Lower leg skin (tissue), 4 donors: ENCODE measurements around the gene KDM7A. TPM values are rescaled to one million over a fixed set of nuclear protein-coding genes. Genes with fewer than 3 reads are reported as not detected.

Source experiments
- DNase-seq, 2 donors: peaks; one replicate each; pipeline ENCODE4 v3.0.0-alpha.2; 2019; ENCODE audit warnings: low spot score in 2 of 2
- H3K4me3 ChIP-seq: fragments of 200-600 bp; sonication (generic); 2 replicates; pipeline ENCODE4 v1.5.1; 2017; ENCODE audit warnings: mild to moderate bottlenecking, low read depth; ENCODE audit not compliant: poor library complexity, severe bottlenecking
- CTCF ChIP-seq, 3 donors: fragments of 450-650 bp; IDR thresholded peaks; one replicate each; pipeline ENCODE4 v1.5.1; 2016; ENCODE audit warnings: antibody characterized with exemption in 3 of 3, mild to moderate bottlenecking in 3 of 3, moderate library complexity in 2 of 3
- POLR2A ChIP-seq, 2 donors: fragments of 450-650 bp; IDR thresholded peaks; one replicate each; pipeline ENCODE4 v1.6.1; 2016 to 2017; ENCODE audit warnings: antibody characterized with exemption in 2 of 2, mild to moderate bottlenecking in 1 of 2, moderate library complexity in 1 of 2
- WGBS, 2 donors: methylation state at CpG; one replicate each; pipeline ENCODE4 v1.1.5; 2018; 5-methylcytosine and 5-hydroxymethylcytosine counted together
- intact Hi-C: fragments of 100-400 bp; cut with DNase I; formaldehyde crosslinking; loops from one replicate; pipeline ENCODE4 v1.15.0; 2023; ENCODE audit warnings: low total_unique reads
- total RNA-seq, 4 donors: library from RNA; depleted of rRNA; stranded (reverse); fragments of >200 nt; gene quantifications; one replicate each; pipeline ENCODE4 v1.1.0, GENCODE V29; 2016

Gene KDM7A
- total RNA-seq, 4 donors from 2014 or later, result 36.2 to 54.0 (median 46.7) TPM

DNA sequence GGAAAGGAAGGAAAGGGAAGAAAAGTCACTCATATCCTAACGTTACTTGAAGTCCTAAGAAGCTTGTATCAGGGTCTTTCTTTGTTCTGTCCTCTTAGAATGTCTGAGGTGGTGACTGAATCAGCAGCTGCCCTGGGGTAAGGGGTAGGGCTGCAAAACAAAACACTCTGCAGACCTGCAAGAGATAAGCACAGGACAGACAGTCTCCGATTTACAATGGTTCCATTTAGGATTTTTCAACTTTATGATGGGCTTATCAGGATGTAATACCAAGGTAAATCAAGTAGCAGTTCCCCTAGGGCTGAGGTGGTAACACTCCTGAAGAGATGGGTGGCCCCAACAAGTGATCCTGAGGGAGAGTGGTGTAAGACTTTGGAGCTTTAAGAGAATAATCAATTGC is 16.5 kb downstream of the KDM7A start:
- no peak for TF ChIP-seq POLR2A (IDR thresholded peaks at IDR 0.05)
- WGBS, 2 donors, result 44 to 47% methylated on average over 2 of the region's 2 CpGs
- no peak overlapping the region for H3K4me3 ChIP-seq
- DNase-seq, result no peak
- intact Hi-C loops, result no loop called here

DNA sequence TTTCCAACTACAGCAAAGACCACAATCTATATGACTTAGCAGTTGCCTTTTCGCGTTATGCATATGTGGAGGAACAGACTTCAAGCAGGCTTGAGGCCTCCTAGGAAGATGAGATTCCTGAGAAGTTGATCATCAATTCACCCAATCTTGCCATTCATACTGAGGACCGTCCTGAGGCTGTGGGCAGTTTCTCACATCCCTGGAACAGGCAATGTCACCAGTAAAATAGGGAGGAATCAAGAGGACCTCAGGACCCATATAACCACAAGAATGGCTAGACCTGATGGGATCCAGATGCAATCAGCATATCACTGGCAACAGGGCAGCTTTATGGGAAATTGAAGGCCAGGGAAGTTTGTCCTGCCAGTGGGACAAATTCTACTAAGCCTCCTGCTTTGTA is 17.3 kb downstream of the KDM7A start:
- no peak for TF ChIP-seq CTCF (IDR thresholded peaks at IDR 0.05)
- TF ChIP-seq POLR2A (IDR thresholded peaks at IDR 0.05), result no peak
- WGBS, 2 donors, result 91 to 92% methylated on average over 3 of the region's 3 CpGs
- intact Hi-C loops, result no loop called here
- no peak for DNase-seq
- no peak overlapping the region for H3K4me3 ChIP-seq

DNA sequence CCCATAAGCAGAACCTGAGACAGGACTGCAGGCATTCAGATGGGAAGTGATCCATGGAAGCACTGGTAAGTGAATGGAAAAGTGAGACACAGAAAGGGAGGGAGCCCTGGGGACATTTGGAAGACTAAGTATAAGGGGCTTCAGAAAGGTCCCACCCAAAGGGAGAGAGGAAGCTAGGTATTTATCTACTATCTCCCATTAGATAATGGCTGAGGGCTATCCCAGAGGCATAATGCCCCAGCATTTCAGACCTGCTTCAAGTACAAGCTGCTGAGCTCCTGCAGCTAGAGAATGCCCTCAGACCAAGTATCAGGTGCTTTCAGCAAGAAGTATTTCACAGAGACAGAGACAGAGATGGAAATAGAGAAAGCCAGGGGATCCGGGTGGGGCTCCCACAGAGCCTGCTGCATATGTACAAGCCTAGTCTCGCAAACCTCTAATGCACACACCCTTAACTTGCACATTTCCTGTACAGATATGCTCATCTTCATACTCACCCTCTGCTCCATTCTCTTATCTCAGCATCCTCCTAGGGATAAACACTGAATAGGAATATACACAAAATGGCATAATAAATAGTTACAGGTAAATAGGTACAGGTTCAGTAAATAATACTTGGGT is 20.2 kb downstream of the KDM7A start:
- no peak overlapping the region for H3K4me3 ChIP-seq
- WGBS, 2 donors, result 46 to 47% methylated on average over 2 of the region's 2 CpGs
- intact Hi-C loops, result no loop called here
- no peak for DNase-seq
- TF ChIP-seq CTCF (IDR thresholded peaks at IDR 0.05) (no peak), POLR2A (IDR thresholded peaks at IDR 0.05) (no peak)

DNA sequence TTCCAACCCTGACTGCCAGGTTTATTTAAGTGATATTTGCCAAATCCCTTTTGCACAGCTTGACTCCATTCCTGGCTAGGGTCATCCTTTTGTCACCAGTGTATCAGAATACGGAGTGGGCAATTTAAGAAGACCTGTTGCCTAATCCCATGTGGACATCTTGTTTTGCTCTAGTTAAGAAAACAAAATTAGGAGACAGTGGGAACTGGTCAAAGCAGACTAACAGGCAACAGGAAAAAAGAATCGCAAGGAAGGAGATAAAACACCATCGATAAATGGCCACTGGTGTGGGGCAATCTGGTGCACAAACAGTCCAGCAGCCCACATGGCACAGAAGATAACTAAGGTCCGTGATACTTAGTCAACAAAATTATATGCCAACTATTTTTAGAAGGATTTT is 21.4 kb downstream of the KDM7A start:
- no peak overlapping the region for H3K4me3 ChIP-seq
- no peak for DNase-seq
- intact Hi-C loops, result no loop called here
- TF ChIP-seq CTCF (IDR thresholded peaks at IDR 0.05), result no peak
- TF ChIP-seq POLR2A (IDR thresholded peaks at IDR 0.05), result no peak
- 68 to 74% methylated on average over 4 of the region's 4 CpGs for WGBS, 2 donors

DNA sequence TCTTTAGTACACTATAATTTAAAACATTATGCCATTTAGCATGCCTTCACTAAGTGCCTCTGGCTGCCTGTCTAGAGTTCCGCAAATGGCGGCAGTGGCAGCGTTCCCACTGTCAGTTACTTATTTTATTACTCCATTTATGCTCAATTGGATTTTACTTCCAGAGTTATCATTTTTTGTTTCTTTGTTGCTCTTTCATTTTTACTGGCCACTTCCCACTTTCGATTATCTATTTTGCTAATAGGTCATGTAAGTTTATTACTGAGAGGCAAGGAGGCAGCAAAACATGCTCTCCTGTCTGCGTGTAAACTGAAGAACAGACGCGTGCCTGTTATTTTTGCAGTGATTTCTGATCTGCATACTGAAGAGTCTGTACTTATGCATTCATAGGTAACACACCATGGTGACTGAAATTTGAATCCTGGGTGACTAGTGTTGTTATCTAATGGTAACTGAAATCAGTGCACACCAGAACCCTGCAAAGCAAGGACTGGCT is 23.1 kb downstream of the KDM7A start:
- intact Hi-C loops, result no loop called here
- TF ChIP-seq POLR2A (IDR thresholded peaks at IDR 0.05) (no peak), CTCF (IDR thresholded peaks at IDR 0.05) (no peak)
- H3K4me3 ChIP-seq, result no peak overlapping the region
- no peak for DNase-seq
- 60 to 71% methylated on average over 7 of the region's 7 CpGs for WGBS, 2 donors

GRCh38 chr7:140146574-140146973 is 30.2 kb downstream of the KDM7A start:
- no peak for TF ChIP-seq CTCF (IDR thresholded peaks at IDR 0.05)
- no peak for TF ChIP-seq POLR2A (IDR thresholded peaks at IDR 0.05)
- no peak overlapping the region for H3K4me3 ChIP-seq
- WGBS, 2 donors, result 79 to 82% methylated on average over 4 of the region's 4 CpGs
- intact Hi-C loops, result no loop called here
- DNase-seq, result no peak
